ENCODE results near the gene PTPN14. TPM values are rescaled to one million over a fixed set of nuclear protein-coding genes. Genes with fewer than 3 reads are reported as not detected.

The PTPN14 gene
- total and polyA plus RNA-seq, 2 donors from 2014 or later, result 5.1 to 87.2 TPM

- H3K4me3 ChIP-seq (ENCODE audit: low read length in 3 of 3), result no peak overlapping the region
- TF ChIP-seq CTCF (IDR thresholded peaks at IDR 0.05; ENCODE audit: borderline replicate concordance, extremely low read depth, insufficient read depth), result no peak
- DNase-seq, result no peak
- no peaks in the 10 kb centered on the region for H3K36me3 ChIP-seq (ENCODE audit: control insufficient read depth in 2 of 3, insufficient read depth in 3 of 3, low read length in 3 of 3)
- FAIRE-seq, result no peak
- H3K9ac ChIP-seq (ENCODE audit: low read length in 3 of 3), result no peak overlapping the region
- H3K4me1 ChIP-seq (ENCODE audit: control insufficient read depth in 2 of 3, insufficient read depth in 2 of 3, low read depth in 1 of 3, low read length in 3 of 3), result no peaks in the 10 kb centered on the region
- H3K27me3 ChIP-seq (ENCODE audit: control insufficient read depth, insufficient read depth, low read length), result no peaks in the 10 kb centered on the region
- H3K9me3 ChIP-seq (ENCODE audit: control insufficient read depth in 2 of 3, insufficient read depth in 1 of 3, low read length in 3 of 3), result no peaks in the 10 kb centered on the region
- intact Hi-C loops (cut with DNase I), result no loop called here
- no peak overlapping the region for H3K27ac ChIP-seq (ENCODE audit: low read depth in 2 of 2, low read length in 2 of 2)
Observed at GRCh38 chr1:214306269-214306668, 245.1 kb downstream of the PTPN14 start.

- H3K9me3 ChIP-seq (ENCODE audit: control insufficient read depth in 2 of 3, insufficient read depth in 1 of 3, low read length in 3 of 3), result no peaks in the 10 kb centered on the region
- intact Hi-C loops (cut with DNase I), result no loop called here
- H3K36me3 ChIP-seq (ENCODE audit: control insufficient read depth in 2 of 3, insufficient read depth in 3 of 3, low read length in 3 of 3), result no peaks in the 10 kb centered on the region
- DNase-seq (no peak), FAIRE-seq (no peak)
- H3K27me3 ChIP-seq (ENCODE audit: control insufficient read depth, insufficient read depth, low read length), result no peaks in the 10 kb centered on the region
- no peaks in the 10 kb centered on the region for H3K4me1 ChIP-seq (ENCODE audit: control insufficient read depth in 2 of 3, insufficient read depth in 2 of 3, low read depth in 1 of 3, low read length in 3 of 3)
- no peak for TF ChIP-seq CTCF (IDR thresholded peaks at IDR 0.05; ENCODE audit: borderline replicate concordance, extremely low read depth, insufficient read depth)
- no peak overlapping the region for H3K27ac ChIP-seq (ENCODE audit: low read depth in 2 of 2, low read length in 2 of 2)
- H3K4me3 ChIP-seq (ENCODE audit: low read length in 3 of 3), result no peak overlapping the region
- no peak overlapping the region for H3K9ac ChIP-seq (ENCODE audit: low read length in 3 of 3)
Observed at GRCh38 chr1:214305164-214305751, 246.1 kb downstream of the PTPN14 start.

- Histone ChIP-seq H3K4me3 (ENCODE audit: low read length in 3 of 3) (no peak overlapping the region), H3K27ac (ENCODE audit: low read depth in 2 of 2, low read length in 2 of 2) (no peak overlapping the region), H3K36me3 (ENCODE audit: control insufficient read depth in 2 of 3, insufficient read depth in 3 of 3, low read length in 3 of 3) (no peaks in the 10 kb centered on the region), H3K9ac (ENCODE audit: low read length in 3 of 3) (no peak overlapping the region), H3K9me3 (ENCODE audit: control insufficient read depth in 2 of 3, insufficient read depth in 1 of 3, low read length in 3 of 3) (no peaks in the 10 kb centered on the region), H3K4me1 (ENCODE audit: control insufficient read depth in 2 of 3, insufficient read depth in 2 of 3, low read depth in 1 of 3, low read length in 3 of 3) (no peaks in the 10 kb centered on the region), H3K27me3 (ENCODE audit: control insufficient read depth, insufficient read depth, low read length) (no peaks in the 10 kb centered on the region)
- TF ChIP-seq CTCF (IDR thresholded peaks at IDR 0.05; ENCODE audit: borderline replicate concordance, extremely low read depth, insufficient read depth), result no peak
- no peak for DNase-seq
- intact Hi-C loops (cut with DNase I), result no loop called here
- FAIRE-seq, result no peak
Observed at GRCh38 chr1:214303141-214303930, 248.1 kb downstream of the PTPN14 start.

Data from kidney (tissue), 14 donors.